GM18511 (cell line): ENCODE measurements around the gene MACIR.
"Not testable (repeated sequence)": the region's sequence is repeated elsewhere in the genome, so short reads cannot be mapped to it uniquely, and the experiment has no call there.

Experiments used
- ATAC-seq: cut with Tn5 transposase; IDR thresholded peaks from one replicate; pipeline ENCODE4 v1.9.1; 2021; ENCODE audit warnings: mild to moderate bottlenecking, moderate library complexity; ENCODE audit not compliant: unreplicated experiment

MACIR gene, protein sequence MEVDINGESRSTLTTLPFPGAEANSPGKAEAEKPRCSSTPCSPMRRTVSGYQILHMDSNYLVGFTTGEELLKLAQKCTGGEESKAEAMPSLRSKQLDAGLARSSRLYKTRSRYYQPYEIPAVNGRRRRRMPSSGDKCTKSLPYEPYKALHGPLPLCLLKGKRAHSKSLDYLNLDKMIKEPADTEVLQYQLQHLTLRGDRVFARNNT

DNA sequence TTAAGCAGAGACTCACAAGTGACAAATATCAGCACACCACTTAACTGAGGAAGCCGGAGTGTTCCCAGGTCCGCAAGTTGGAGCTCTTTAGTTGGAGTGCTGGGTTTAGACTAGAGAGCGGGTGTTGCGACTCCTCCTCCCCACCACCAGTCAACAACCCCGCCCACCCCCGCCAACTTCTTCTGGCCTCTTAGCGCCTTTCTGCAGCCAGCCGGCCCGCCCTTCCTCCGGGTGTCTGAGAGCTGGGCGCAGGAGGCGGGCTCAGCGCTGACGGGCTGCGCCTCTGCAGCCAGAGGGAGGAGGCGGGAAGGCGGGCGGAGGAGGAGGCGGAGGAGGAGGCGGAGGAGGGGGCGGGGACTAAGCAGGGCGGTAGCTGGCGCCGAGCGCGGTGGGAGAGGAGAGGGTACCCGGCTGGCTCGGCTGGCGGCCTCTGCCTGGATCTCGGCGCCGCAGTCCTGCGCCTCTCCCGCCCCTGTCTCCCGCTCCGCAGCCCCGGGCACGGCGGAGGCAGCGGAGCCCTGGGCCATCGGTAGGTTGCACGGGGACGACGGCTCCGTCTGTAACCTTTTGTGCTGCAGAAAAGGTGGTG, at the start of gene MACIR:
TSS of gene MACIR (plus strand) at position 396 of the 589 bp plus-strand sequence. CDS start 17,157 bp downstream, outside the sequence.
- peak; percentile 76 for ATAC-seq

DNA sequence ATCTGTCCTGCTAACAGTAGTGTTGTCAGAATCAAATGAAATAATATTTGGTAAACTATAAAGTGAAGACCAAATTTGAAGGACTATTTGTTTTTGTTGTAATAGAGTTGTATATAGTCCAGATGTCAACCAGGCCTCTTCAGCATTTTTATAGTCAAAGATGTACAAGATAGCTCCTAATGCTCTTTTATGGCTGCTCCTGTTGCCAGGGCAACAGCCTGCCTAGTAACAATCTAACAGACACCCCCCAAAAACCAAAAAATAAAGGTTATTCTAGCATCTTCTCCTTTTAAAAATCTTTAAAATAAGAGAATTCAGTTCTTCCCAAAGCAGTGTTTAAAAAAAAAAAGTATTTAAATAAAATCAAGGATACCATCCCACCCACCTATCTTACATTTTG, 49.5 kb upstream of the MACIR start:
- ATAC-seq, result no peak

DNA sequence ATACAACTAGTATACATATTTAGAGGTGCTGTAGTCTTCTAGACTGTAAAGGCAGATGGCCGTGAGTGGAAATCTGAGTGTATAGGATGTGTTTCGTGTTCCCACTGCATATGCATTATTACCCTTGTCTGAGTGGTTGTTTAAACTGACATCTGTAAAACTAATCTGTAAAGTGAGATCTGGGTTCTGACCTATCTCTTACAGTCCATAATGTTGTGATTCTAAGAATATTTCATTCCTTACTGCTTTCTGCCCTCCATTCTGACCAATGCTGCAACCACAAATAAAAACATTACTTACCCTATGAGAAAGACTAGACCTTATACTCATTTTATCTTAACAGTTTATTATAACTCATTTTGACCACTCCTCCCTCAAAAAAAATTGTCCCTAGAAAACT, 47.6 kb upstream of the MACIR start:
- no peak for ATAC-seq

DNA sequence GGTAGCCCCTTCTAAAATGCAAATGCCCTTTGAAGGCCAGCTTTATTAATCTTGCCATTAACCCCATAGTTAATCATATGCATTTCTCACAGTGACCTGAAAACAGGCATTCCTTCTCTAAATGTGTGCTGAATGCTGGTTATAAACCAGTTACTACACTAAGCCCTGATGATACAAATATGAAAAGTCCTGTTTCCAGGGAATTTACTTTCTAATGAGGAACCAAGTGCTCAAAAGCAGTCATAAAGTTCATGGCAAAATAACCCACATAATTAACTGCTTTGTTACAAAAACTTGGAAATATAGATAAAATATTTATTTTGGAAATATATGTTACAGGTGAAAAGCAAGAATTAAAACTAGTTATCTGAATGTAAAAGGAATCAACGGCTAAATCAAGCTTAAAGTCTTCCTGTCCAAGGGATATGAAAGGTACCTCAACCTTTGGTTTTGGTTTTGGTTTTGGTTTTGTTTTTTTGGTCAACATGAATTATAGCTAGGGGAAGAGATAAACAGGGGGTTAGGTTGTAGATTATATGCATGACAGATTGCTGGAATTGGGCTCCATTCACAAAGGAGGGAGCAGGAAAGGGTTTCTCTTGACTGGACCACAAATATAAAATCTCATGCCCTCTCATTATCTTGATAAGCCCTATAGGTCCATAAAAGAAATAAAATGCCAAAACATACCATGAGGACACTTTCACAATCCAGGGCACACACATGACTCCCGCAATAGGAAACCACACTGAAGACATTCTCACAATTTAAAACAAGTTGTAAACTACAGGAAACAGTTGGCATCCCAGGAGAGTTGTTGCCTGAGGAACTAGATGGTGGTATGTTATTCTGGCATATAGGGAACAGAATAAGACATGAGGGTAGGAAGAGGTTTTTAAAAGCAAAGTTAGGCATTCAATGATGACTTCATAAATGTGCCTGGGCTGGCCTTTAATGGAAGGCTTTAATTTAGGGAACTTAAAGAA, 46.7 kb upstream of the MACIR start:
- ATAC-seq, result peak; percentile 86

DNA sequence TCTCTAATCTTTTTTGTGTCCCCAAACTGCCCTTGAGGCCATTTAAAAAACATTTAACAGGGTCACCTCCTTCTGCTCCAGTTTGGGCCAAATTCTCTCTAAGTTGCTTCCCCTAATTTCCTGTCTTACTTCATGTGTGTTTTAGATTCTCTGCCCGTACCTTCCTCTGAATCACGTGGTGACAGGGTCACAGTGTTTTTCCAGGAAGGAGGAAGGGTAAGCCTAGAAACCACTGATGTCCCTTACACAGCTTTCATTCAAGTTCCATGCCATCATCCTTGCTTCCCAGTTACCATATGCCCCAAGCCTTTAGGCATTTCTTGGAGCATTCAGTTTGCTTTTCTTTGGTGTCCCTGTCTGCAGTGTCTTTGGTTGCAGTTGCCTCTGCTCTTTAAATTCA, 42.4 kb upstream of the MACIR start:
- ATAC-seq, result no peak

DNA sequence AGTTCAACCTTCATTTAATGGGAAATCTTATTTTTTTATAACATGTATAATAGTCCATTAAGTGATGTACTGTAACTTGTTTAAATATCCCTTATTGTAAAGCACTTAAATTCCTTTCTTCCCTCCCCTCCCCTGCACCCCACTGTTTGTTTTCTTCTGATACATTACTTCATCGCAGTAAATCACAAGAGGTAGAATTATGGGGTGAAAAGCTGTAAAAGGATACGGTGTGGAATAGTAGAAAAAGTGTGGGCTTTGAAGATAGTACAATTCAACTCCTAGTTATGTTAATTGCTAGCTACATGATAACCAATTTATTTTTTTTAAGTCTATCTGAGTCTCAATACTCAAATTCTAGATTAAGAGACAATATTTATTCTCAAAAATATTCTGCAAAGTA, 41.9 kb upstream of the MACIR start:
- ATAC-seq, result no peak

DNA sequence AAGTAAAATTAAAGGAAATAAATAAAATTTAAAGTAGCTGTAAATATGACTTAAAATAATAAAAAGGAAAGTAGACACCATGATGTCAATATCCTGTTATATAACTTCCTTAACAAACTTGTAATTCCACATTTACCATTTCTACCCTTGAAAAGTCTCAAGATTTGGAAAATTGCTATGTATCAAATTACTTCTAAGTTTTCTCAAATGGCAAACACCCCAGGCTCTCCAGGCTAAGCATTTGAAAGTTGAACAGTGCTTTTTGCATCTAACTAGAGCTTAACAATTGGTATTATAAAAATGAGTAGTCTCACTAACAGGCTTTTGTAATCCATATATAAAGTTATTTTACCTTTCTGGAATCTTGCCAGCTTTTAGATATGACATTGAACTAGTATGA, 41.5 kb upstream of the MACIR start:
- no peak for ATAC-seq

DNA sequence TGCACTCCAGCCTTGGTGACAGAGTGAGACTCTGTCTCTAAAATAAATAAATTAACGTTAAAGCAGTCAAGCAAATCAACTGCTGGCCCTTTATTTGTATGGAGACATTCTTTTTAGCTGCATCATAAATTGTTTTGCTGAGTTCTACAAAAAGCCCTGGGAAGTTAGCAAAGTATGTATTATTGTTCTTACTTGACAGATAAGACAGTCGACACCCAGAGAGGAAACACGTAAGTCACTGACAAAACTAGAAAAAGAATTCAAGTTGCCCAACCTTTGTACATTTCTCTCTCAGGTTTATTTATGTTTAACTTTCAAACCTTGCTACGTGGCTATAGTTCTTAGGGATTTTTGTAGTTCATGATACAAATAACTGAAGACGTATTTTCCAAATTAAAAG, 40.4 kb upstream of the MACIR start:
- ATAC-seq, result no peak

DNA sequence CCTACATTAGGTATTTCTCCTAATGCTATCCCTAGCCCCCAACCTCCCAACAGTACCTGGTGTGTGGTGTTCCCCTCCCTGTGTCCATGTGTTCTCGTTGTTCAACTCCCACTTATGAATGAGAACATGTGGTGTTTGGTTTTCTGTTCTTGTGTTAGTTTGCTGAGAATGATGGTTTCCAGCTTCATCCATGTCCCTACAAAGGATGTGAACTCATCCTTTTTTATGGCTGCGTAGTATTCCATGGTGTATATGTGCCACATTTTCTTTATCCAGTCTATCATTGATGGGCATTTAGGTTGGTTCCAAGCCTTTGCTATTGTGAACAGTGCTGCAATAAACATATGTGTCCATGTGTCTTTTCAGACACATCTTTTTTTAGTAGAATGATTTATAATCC, 39.5 kb upstream of the MACIR start:
- not testable (repeated sequence) for ATAC-seq

DNA sequence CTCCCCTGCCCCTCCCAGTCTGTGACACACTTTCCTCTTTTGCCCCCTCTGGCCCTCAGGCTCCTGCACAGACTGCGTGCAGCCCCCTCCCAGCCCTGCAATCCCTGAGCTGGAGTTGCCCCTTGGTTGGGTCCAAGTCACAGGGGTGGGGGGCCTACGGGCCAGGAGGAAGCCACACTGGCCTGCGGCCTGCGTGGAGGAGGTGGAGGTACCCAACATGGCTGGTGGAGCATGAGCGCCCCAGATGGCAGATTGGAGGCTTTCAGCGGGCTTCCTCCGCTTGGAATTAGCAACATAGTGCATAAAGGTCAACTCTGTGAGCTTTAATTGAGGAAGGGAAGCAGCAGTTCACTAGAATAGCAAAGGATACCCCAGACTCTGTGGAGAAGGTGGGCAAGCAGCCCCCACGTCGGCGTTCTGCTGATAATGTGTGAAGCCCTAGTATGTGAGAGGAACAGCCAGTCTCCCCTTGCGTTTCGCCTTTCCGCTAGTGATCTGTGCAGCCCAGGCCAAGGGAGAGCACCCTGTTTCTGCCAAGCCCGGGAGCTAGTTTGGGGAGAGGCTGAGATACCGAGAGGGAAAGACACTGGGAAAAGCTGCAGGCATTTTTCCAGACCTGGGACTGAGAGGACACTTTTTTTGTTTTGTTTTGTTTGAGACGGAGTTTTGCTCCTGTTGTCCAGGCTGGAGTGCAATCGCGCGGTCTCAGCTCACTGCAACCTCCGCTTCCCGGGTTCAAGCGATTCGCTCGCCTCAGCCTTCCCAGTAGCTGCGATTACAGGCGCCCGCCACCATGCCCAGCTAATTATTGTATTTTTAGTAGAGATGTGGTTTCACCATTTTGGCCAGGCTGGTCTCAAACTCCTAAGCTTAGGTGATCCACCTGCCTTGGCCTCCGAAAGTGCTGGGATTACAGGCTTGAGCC, 35.3 kb upstream of the MACIR start:
- no peak for ATAC-seq

DNA sequence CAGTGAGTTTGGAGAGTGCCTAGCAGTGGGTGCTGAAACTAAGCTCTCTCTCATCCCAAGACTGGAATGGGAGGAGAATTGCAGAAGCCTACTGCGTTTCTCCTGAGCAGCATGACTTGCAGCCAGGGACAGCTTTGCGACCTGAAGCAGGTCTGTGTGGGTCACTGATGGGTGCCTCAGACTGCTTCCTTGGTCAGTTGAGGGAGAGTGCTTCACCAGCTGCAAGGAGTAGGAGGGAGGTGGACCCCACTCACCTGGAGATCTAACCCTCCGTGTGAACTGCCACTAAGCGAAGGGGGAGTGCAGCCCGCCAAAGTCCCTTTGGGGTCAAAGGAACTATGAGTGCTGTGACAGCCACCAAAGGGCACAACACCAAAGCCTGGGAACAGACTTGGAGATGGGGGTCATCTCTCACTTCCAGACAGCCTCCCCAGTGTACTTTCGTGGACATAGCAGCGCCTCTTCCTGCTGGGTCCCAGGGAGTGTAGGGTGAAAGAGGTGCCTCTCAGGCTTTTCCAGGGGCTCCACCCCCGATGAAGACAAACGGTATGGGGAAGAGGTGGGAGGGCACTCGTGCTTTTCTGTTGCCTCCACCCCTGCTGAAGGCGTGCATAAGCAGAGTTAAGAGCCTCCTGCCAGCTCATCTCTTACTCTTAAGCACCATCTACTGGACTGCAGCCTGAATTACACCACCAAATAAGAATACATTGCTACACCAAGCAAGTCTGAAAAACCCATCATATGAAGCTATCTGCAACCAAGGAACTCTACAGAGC, 34.3 kb upstream of the MACIR start:
- peak; percentile 91 for ATAC-seq

DNA sequence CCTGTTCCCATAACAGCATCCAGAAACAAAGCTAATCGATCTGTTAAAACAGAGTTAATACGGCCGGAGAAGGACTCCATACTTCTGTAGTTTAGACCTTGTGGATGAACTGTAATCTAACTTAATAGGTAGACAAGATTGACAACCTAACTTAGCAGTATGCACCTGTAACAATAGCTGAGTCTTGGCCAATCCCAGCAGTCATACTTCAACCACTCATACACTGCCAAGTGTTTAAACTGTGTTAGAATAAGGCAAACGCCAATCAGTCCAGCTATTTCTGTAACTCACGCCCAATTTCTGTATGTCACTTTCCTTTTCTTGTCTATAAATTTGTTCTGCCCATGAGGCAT, 33.7 kb upstream of the MACIR start:
- ATAC-seq, result no peak

DNA sequence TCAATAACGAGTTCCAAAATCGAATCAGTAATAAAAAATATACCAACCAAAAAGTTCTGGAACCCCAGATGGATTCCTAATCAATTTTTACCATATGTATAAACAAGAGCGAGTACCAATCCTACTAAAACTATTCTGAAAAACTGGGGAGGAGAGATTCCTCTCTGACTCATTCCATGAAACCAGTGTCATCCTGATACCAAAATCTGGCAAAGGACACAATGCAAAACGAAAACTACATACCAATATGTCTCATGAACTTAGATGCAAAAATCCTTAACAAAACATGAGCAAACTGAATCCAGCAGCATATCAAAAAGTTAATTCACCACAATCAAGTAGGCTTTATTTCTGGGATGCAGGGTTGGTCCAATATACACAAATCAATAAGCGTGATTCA, 30.5 kb upstream of the MACIR start:
- no peak for ATAC-seq

DNA sequence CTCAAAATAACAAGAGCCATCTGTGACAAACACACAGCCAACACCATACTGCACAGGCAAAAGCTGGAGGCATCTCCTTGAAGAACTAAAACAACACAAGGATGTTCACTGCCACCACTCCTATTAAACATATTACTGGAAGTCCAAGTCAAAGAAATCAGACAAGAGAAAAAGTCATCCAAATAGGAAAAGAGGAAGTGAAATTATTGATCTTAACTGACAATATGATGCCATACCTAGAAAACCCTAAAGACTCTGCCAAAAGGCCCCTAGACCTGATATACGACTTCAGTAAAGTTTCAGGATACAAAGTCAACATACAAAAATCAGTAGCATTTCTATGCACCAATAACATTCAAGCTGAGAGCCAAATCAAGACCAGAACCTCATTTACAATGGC, 30.0 kb upstream of the MACIR start:
- ATAC-seq, result no peak

DNA sequence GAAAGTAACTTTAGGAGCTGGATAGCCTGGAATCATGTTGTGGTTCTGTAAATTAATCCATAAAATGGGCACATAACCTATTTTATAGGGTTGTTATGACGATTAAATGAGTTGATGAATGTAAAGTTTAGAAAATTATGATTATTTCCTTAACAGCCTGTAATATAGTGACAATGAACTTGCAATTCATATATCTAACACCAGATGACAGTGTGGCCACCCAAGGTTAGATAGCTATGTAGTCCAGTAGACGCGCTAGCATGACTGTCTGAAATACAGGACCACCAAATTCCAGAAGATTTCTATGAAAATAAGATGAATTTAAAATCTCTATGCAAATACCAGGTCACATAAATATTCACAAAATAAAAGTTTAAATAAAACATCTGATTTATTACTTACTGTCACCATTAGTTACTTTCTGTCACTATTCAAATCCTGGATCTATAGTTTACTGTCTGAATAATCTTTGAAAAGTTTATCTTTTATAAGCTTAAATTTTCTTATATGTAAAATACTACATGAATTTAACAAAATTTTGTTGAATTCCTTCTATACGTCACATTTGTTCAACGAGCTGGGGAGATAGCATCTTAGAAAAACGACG, 26.1 kb upstream of the MACIR start:
- ATAC-seq, result peak; percentile 77

DNA sequence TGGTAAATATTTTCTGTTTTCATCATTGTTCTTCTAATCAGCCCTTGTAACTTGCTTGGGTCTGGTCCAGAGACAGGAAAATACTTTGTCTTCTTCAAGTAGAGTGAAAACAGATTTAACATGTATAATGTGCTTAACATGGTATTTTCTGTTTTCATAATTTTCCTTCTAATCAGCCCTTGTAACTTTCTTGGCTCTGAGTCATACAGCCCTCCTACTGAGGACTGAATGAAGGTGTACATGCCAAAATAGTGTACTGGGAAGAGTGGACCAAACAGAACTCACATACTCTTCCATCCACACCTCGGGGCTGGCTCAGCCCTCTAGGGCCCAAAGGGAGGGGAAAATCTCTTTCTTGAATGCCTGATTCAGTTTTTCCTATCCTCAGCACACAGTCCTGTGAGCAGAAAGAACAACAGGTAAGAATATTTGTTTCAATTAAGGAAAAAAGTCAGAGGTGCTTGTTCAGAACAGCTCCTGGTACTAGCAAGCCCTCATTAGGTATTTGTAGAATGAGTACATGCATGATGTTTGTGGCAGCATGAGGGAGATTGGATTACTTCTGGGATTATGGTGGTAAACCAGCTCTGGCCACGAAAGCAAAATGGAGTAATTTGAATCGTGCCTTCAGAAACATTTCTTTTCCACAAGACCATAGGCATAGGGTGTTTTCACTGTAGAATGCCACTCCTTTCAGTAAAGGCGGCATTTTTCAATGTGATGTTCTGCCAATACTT, 24.2 kb upstream of the MACIR start:
- ATAC-seq, result no peak

DNA sequence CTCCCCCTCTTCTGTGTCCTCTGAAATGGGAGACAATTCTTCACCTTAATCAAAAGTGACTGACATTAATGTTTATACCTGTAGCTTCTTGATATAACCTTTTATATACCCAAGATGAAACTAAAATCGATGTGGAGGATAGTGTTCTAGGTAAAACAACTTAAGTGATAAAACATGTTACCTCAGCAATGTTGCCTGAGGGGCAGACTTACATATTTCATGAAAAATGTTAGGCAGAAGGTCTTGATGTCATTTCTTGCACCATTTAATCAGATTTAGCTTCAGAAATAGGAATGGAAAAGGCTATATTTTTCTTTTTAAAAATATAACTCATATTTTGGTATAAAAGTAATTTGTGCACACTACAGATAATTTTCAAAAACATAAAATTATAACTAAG, 22.7 kb upstream of the MACIR start:
- no peak for ATAC-seq

DNA sequence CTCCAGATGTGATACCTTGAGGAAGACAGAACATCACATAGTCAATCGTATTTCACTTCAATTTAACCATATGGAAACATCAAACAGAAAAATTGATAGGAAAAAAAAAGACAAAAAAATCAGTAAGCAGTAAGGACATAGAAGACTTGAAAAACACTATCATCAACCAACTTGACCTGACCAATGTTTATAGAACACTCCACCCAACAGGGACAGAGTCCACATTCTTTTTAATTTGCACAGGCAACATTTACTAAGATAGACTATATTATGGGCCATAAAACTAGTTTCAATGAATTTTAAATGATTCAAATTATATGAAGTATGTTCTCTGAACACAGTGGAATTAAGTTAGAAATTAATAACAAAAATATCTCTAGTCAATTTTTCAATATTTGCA, 20.8 kb upstream of the MACIR start:
- no peak for ATAC-seq

DNA sequence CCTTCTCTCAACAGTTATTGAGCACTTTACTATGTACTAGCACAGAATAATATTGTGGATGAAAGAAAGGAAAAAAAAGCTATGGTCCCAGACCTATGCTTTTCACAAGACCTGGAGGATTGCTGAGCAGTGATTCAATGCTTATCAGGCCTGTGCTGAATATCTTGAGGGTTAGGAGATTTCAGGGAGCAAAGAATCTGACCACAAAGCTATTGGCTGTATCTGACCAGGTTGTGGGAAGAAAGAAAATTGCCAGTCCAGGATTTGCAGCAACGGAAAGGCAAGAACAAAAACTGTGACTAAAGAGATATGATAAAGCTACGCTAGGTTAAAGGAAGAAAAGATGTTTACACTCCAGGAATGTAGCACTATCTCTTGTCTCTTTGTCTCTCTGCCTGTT, 14.9 kb upstream of the MACIR start:
- ATAC-seq, result no peak
